ENCODE data around the gene BRD1. TPM values are rescaled to one million over a fixed set of nuclear protein-coding genes. Genes with fewer than 3 reads are reported as not detected.

The BRD1 gene
- total RNA-seq, 1 donor from 2014 or later, result 46.6 TPM

DNA sequence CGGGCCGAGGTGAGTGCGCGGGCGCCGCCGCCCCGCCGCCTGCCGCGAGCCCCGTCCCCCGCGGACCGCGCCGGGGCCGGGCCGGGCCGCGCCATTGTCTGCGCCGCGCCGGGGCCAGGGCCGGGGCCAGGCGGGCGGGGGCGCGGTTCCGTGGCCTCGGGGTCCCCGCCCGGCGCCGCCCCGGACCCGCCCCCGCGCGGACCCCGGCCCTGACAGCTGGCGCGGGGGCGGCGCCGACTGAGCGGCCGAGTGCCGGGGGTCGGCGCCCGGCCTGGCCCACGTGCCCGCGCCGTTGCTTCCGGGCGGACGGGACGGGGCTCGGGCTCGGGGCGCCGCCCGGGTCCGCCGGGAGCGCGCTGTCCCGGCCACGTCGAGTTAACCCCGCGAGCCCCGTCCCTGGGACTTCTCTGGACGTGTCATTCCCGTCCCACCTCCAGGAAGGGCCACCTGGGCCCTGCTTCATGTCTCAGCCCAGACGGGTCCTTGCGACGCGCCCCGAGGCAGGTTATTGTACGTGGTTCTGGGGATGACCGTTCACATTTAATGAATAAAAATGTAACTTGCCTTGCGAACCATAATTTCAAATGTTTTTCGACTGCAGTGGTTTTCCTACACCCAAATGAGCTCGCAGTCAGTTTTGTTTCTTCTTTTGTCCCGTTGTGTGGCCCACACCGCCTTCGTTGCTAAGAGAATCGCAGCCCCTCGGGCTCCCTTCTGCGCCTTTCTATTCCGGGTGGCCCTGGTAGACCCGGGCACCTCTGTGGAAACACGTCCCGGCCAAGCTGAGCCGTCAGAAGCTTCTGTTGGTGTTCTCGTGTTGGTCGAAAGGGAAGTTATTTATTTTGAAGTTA is 26.5 kb upstream of the BRD1 start:
- intact Hi-C loops (cut with micrococcal nuclease), result loop anchor here (1.0 to 5.0 kb wide), 6 partner anchors 15 to 728 kb away; partner anchors contain the start of genes ALG12, BRD1, CHKB and CRELD2

DNA sequence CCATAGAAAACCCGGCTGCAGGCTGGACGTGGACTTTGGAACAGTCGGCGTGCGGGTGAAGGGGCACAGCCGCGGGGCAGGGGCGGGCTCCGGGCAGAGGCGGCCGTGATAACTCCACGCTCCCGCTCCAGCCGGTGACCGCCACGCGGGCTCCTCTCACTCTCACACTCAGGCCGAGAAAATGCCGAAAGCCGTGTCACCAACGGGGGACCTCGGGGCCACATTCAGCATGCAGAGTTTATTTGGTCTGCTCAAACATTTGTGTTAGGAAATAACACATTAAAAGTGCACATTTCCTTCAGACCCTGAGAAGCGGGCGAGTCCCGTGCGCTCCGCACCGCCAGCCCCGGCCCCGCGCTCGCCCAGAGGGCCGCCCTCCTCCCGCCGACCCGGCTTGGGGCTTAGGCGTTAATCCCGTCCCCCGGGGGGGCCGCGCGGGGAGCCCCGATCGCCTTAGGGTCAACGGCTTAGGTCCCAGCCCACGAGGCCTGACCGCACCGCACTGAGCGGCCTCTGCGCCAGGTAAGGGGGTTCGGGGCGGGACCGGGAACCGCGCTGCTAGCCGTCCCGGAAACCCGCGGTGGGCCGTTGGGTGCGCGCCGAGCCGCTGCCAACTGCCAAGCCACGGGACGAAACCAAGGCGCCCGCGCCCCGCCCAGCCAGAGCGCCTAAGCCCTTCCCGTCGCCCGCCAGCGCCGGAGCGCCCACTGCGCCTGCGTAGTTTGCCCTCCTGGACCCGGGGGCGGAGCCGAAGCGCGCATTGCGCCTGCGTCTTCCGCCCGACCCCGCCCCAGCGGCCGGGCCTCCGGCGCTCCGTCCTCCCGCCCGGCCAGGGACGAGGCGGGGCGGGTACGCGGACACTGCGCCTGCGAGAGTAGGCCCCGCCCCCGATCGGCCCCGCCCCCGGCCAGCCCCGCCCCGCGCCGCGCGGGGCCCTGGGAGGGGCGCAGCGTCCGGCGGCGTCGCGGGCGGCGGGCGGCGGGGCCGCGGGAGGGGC is 25.5 kb upstream of the BRD1 start, which contains the start of gene ZBED4:
Gene ZBED4 (plus strand): TSS at position 947 of the 997 bp plus-strand sequence. CDS start 29,819 bp downstream, outside the sequence.
- intact Hi-C loops (cut with micrococcal nuclease), result loop anchor here (1.0 to 5.0 kb wide), 5 partner anchors 14 to 729 kb away; partner anchors contain the start of genes ALG12, BRD1, CHKB and CRELD2

DNA sequence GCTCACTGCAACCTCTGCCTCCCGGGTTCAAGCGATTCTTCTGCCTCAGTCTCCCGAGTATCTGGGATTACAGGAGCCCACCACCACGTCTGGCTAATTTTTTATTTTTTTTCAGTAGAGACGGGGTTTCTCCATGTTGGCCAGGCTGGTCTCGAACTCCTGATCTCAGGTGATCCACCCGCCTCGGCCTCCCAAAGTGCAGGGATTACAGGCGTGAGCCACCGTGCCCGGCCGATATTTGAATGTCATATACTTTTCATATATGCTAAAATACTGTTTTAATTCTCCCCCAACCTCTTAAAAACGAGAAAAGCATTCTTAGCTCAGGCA is 24.9 kb upstream of the BRD1 start:
- intact Hi-C loops (cut with micrococcal nuclease), result loop anchor here (2.0 to 5.0 kb wide), 3 partner anchors 26 to 730 kb away; partner anchors contain the start of genes BRD1 and CHKB

DNA sequence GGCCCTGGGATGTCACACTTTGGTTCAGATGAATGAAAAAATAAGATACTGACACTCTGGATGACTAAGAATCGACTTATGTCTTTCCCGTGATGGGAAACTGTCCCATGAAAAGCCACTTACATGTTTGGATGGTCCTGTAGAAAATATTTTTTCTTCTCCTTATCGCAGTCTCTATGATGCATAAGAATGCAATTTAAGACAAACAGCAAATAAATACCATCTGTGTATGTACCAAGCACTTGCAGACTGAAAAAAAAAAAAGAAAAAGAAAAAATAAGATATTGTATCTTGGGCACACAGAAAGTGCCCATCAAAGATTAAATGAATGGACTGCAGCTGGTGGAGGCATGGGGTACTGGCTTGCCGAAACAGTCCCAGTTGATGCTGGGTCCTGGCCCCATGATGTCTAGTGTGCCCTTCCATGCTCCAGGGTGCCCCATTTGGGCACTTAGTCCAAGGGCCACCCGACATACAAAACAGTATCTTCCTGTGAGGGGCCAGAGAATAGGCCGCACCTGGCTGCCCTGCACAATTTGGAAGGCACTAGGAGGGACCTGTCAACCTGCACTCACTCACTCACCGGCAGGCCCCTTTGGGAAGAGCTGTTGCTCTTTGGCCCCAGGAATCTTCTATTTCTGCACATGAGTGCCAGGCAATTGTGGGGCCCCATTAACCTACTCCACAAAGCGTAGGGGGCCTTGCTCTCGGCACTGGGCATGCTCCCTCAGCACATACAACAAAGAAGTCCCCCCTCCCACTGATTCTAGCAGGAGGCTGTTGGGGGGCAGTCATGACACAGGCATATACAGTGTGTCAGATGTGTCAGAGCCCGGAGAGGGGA is 23.5 kb upstream of the BRD1 start:
- intact Hi-C loops (cut with micrococcal nuclease), result loop anchor here (5.0 kb wide), 2 partner anchors 44 to 731 kb away; partner anchors contain the start of gene CHKB

DNA sequence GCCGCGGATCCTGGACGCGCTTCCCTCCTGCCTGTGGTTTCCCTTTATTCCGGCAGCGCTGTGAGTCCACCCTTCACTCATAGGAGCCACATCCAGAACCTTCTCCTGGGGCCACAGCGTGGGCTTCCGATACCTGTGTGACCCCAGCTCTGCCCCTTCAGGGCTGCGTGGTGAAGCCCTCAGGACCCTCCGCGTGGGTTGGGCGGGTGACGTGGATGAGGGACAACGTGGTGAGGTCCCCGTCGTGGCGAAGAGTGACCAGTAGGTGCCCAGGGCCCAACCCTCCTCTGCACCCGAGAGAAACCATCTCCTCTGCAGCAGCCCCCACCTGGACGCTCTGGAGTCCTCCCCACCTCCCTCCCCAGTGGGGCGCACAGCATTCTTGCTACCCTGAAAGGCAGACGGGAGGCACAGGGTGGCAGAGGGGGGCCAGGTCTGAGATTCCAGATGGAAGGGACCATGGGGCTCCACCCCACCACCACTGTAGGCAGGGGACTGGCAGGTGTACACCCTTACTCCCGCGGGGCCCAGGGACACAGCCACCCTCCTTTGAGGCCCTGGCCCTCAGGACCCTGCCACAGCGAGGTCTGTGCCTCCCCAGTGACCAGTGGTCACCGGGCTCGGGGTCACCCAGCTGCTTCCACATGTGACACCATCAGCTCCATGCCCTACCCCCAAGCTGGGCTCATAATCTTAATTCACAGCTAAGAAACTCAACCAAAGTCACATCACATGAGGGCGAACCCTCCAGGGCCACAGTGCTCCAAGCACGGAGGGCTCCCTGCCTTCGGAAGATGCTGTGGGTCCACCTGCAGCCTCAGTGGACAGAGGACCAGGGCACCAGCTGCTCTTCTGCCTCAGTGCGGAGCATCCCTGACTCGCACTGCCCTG is 22.6 kb upstream of the BRD1 start:
- intact Hi-C loops (cut with micrococcal nuclease), result loop anchor here (5.0 kb wide), 2 partner anchors 43 to 732 kb away; partner anchors contain the start of gene CHKB

DNA sequence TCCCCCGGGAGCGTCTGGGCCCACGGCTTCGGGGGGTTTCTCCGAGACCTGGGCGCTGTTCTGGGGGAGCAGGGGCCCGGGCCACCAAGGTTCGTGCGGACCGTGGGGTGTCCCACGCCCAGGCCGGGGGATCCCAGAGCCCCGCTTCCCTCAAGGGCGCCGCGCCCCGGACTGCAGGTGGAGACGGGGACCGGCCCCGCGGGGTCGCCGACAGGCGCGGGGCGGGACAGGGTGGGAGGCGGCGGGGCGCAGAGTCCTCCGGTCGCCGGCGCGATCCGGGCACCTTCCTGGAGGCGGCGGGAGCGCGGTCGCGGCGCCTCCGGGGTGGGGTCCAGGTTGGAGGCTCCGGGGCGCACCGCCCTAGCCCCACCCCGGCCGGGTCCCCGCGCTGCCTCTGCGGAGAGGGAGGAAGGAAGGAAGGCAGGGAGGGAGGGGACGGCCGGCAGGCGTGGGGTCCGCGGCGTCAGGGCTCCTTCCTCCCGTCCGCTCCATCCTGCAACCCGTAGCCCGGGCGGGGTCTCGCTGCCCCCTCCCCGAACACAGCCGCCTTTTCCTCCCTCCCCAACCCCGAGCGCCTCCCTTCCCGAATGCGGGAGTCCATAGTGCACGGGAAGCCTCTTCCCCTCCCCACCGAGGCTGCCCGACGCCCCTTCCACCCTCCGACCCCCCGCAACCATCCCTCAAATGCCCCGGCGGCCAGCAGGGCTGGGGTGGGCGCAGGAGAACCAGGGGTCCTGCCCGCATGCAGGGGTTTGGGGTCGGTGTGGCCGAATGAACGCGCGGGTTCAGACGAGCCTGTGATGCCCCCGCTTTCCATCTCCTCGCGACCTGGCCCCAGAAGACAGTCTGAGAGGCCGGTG is 21.7 kb upstream of the BRD1 start:
- intact Hi-C loops (cut with micrococcal nuclease), result loop anchor here (1.0 to 5.0 kb wide), 3 partner anchors 10 to 733 kb away; partner anchors contain the start of gene CHKB

DNA sequence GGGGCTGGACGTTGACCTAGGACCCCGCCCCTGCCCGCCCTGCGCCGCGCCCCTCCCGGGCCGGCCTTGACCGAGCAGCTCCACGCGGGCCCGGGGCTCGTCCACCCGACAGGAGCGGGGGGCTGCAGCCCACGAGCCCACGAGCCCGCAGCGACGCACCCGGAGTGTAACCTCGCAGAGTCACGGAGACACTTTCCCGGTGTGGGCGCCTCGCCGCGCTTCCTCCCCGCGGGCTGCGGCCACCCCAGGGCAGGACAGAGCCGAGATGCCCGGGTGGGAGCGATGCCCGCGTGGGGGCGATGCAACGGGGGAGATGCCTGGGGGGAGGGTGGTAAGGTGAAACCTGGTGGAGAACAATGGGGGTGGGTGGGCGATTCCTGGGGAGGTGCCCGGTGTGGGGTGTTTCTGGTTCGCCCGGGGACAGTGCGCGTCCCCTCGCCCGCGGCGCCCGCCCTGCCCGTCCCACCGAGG is 21.1 kb upstream of the BRD1 start:
- intact Hi-C loops (cut with micrococcal nuclease), result loop anchor here (1.0 kb wide), 1 partner anchor 9 kb away; no protein-coding TSS in a partner anchor

DNA sequence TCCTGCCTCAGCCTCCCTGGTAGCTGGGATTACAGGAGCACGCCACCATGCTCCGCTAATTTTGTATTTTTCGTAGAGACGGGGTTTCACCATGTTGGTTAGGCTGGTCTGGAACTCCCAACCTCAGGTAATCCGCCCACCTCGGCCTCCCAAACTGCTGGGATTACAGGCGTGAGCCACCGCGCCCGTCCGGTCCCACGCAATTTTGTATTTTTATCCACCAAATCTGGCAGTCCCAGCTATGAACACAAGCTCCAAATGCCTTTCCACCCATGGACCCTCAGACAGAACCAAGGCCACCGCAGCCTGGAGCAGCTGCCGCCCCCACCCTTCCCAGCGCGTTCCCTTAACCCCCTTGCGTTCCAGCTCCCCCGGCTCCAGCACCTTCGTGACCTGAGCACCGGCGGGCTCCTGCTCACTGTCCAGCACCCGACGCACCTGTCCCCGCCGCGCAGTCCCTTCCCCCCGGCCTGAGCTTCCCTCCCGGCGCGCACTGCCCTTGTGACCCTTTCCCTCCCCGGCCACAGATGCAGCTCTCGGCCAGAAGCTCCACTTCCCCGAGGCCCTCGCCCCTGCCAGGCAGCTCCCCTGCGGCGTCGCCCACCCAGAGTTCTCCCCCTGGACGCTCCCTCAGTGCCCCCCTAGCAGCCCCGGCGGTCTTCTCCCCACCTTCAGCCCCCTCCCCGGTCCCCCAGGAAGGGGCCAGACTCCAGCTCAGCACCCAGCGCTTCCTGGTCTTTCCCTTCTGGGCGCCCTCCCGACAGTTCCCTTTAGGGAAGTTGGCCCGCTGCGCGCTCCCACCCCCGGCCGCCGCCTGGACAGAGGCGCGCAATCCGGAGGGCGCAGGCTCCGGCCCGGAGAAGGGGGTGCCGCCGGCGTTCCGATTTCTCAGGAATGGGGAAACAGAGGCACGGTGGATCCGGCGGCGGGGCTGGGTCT is 20.3 kb upstream of the BRD1 start:
- intact Hi-C loops (cut with micrococcal nuclease), result no loop called here

DNA sequence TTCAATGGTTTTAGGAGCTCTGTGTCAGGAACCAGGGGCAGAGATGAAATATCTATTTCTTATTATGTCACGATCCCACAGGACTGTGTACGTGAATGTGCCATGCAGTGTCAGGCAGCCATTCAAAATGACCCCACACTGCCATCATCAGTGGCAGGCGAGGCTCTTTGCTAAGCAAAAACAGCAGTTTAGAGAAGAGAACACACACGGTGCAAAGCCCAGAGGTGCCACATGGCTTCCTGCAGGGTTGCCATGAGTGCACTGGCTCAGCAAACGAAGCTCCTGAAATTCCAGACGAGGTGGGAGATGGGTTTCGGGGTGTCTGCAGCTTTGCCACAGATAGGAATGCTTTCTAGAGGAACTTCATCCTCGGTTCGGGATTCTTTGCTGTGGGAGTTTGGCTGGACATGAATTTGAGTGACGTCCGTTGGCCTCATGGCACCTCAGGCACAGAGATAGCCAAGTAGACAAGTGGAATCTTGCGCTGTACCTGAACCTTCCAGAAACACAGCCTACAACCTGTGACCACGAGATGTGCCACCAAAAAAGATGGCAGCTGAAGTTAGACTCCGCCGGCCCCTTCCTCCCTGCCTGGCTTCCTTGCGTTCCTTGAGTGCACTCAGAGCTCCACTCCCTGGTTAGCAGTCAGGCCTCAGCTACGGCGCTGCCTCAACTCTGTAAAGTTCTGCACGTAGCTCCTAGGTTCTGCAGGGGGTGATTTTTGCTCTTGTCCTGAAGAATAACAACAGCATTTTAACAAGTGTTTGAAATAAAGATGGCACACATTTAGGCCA is 18.2 kb upstream of the BRD1 start:
- intact Hi-C loops (cut with micrococcal nuclease), result no loop called here

DNA sequence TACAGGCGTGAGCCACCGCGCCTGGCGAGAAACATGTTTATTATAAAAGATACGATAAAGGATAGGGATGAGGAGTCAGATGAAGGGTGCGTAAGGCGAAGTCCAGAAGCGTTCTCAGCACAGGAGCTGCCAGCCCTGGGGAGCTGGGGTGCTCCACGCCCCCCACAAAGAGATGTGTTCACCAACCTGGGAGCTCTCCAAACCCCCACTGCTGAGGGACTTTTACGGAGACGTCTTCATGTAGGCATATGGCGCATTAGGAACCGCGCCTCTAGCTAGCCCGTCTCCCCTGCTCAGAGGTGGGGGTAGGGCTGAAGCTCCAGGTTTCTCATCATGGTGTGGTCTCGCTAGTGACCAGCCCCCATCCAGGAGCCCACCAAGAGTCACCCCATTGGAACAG is 17.6 kb upstream of the BRD1 start:
- intact Hi-C loops (cut with micrococcal nuclease), result no loop called here

DNA sequence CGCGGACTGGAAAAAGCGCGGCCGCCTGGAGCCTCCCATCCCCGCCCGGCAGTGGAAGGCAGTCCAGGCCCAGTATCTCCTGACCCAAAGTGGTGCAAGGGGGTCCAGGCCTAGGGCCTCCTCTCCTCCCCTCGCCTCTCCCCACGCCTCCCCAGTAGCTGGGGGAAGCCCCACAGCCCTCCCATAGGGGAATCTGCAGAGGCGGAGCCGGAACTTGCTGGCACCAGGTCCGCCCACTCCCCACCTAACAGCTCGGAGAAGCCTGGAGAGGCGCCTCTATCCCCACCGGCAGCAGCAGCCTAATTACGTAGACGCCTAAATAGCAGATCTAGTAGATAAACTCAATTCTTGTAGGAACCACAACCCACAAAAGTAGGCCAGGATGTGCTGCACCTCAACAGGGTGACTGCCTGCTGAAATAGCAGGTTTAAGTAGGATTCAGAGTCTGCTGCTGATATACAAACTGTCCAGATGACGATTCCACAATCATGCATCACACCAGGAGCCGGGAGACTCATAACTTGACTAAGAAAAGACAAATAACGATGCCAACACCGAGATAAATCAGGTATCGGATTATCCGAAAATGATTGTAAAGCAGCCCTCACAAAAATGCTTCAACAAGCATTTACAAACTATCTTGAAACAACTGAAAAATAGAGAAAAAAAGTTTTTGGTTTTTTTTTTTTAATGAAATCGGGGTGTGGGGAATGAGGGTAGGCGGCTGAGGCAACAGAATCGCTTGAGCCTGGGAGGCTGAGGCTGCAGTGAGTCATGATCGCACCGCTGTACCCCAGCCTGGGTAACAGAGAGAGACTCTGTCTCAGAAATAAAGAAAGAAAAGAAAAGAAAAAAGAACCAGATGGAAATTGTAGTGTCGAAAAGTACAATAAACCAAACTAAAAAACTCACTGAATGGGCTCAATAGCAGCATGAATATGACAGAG is 11.4 kb upstream of the BRD1 start:
- intact Hi-C loops (cut with micrococcal nuclease), result loop anchor here (1.0 kb wide), 3 partner anchors 10 to 14 kb away; partner anchors contain the start of gene ZBED4

DNA sequence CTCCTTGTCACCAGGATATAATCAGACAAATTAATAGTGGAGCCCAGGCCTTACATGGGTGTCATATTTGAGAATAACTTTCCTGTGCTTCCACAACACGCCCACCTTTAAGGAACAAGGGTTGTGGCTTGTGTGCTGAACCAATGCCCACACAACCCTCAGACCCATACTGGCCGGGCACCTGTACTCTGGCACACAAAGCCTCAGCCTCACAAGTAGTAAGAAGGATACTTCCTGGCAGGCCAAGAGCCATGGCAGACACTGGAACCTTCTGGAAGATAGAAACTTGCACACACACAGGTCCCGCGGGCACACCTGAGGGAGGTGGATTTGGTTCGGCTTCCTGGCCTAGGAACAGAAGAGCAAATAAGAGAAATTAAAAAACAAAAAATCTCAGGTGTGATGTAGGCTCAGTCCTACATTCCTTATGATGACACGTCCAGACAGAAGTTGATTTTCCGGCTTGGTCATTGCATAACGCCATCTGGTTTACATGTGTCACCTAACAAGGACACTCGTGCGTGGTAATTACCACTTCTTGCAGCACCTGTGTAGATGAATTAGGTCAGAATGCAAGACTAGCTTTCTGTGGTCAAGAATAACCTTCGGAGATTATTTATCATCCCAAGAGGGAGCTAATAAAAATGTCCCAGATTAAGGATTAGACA is 5.8 kb upstream of the BRD1 start:
- intact Hi-C loops (cut with micrococcal nuclease), result no loop called here

DNA sequence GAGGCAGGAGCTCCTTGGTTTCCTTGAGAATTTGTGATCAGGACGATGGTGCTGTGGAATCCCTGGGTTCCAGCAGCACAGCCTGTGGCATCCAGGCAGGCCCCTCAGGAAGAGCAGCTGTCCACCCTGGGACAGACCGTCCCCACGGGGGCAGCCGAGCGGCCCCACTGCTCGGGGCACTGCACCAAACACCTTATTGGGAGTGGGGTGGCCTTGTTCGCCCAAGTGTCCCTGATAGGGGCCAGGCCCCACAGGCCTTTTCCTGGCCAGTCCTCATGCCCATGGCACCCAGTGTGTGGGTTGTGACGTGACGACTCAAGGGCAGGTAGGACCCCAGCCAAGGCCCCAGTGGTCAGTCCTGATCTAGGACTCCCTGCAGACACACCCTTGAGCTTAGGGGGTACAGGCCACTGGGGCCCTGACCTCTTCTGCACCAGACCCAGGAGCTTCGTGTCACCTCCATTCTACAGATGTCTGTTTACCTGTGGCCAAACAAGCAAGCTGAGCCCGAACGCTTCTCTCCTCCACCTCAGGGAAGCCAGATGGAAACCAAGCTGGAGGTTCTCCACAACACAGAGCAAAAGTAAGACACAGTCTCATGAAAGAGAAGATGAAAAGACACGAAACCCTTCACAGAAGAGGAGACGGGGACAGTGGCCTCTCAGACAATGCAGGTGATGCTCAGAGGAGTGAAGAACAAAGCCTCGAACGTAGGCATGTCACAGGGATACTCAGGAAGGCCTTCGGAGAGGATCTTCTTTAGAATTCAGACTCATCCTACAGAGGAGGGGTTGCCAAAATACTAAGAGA is 1.6 kb upstream of the BRD1 start:
- intact Hi-C loops (cut with micrococcal nuclease), result no loop called here

DNA sequence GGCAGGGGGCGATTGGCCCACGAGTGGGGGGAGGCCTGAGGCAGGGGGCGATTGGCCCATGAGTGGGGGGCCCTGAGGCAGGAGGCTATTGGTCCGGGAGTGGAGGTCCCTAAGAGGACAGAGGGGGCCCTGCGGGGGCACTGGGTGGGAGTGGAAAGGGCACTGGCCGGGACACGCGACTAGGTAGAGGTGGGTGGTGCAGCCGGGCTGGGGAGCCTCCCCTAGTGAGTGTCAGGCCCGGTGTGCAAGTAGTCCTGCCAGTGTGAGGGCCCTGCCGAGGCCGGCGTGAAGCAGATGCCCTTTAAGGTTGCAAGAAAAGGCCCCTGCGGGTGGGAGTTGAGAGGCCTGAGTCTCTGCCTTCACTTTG is 909 bp upstream of the BRD1 start:
- intact Hi-C loops (cut with micrococcal nuclease), result no loop called here
